BE2C (cell line): ENCODE measurements around the gene WDR6.

Experiments used
- DNase-seq: peaks from one replicate; pipeline ENCODE4 v3.0.0-alpha.2; 2020
- H3K27me3 ChIP-seq: fragments of 250-450 bp; sonication (Bioruptor Pico); 2 replicates; pipeline ENCODE4 v1.5.1; 2020; ENCODE audit warnings: mild to moderate bottlenecking
- H3K36me3 ChIP-seq: fragments of 250-450 bp; sonication (Bioruptor Pico); 2 replicates; pipeline ENCODE4 v1.5.1; 2020; ENCODE audit warnings: mild to moderate bottlenecking
- H3K4me1 ChIP-seq: fragments of 250-450 bp; sonication (Bioruptor Pico); 2 replicates; pipeline ENCODE4 v1.5.1; 2020
- H3K4me3 ChIP-seq: 2 replicates; pipeline ENCODE4 v1.5.1; 2011; ENCODE audit warnings: low read depth, low read length
- H3K9me3 ChIP-seq: fragments of 250-450 bp; sonication (Bioruptor Pico); 2 replicates; pipeline ENCODE4 v1.5.1; 2020
- TF ChIP-seq, protein P1 (sequence below): IDR thresholded peaks from 2 replicates; pipeline ENCODE4 v1.5.1; 2012; ENCODE audit warnings: mild to moderate bottlenecking, low read depth, low read length

WDR6 gene

DNA sequence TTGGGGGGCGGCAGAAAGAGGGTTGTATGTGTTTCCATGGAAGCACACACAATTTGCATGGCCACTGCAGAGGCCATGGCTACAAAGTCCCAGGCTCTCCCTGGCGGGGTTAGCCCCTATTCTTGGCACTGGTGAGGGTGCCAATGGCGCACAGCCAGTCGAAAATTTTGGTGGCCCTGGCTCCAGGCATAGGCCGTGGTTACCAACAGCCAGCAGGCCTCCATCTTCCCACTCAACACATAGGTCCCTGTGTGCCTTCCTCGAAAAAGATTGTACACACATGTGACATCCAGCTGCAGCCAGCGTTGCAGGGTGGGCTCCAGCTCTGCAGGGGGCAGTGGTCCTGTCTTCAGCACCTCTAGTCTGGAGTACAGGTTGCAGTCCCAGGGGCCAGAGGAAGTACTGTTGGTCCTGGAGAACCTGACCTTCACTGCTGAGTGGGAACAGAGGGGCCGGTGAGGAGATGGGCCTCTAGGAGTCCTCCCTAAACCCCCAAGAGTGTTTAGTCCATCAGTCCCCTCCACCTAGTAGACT is 10.0 kb upstream of the WDR6 start:
- Histone ChIP-seq H3K36me3 (no peaks in the 10 kb centered on the region), H3K27me3 (no peaks in the 10 kb centered on the region), H3K4me1 (peaks cover 15% of the 10 kb centered on the region), H3K4me3 (no peak overlapping the region), H3K9me3 (no peaks in the 10 kb centered on the region)
- TF ChIP-seq, protein P1, sequence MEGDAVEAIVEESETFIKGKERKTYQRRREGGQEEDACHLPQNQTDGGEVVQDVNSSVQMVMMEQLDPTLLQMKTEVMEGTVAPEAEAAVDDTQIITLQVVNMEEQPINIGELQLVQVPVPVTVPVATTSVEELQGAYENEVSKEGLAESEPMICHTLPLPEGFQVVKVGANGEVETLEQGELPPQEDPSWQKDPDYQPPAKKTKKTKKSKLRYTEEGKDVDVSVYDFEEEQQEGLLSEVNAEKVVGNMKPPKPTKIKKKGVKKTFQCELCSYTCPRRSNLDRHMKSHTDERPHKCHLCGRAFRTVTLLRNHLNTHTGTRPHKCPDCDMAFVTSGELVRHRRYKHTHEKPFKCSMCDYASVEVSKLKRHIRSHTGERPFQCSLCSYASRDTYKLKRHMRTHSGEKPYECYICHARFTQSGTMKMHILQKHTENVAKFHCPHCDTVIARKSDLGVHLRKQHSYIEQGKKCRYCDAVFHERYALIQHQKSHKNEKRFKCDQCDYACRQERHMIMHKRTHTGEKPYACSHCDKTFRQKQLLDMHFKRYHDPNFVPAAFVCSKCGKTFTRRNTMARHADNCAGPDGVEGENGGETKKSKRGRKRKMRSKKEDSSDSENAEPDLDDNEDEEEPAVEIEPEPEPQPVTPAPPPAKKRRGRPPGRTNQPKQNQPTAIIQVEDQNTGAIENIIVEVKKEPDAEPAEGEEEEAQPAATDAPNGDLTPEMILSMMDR = peak; percentile 27; the same call in 1 of the 2 replicates
- DNase-seq = no peak

DNA sequence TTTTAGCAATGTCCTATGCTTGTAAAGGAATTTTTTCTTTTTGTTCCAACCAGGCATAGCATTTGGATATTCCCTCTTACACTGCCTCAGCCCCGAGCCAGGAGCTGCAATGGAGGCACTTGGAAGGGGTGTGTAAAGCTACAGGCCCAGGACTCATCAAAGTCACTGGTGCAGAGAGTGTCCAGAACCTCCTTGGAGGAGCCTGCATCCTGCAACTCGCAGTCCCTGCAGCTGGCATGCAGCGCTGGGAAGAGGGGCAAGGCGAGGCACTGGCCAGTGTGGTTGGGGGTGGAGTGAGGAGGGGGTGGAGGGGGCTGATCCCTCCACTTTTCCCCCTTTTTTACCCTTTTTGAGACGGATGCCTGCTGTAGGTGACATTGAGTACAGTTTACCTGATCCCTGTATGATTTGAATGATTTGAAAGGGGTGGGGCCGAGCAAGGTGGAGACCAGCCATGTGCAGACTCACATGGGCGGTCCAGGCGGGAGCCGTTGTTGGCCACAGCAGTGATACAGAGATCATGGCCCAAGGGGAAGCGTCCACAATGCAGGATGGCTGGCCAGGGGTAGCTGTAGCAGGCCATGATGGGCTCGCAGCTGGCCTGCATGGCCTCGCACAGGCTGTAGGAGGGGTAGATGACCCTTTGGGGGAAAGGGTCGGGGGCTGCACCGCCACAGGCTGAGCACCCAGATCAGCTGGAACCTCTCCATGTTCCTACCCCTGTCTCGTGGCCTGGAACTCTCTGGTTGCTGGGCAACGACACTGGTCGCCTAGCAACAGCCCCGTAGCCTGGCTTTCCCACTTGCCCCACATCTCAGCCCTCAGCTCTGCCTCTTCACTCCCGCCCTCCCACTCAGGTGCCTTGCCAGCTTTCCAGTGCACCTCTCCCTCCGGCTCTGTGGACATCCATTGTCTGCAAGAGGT is 9.2 kb upstream of the WDR6 start:
- DNase-seq = peak; percentile 82
- Histone ChIP-seq H3K4me1 (peaks cover 15% of the 10 kb centered on the region), H3K9me3 (no peaks in the 10 kb centered on the region), H3K36me3 (no peaks in the 10 kb centered on the region), H3K4me3 (peak overlapping the region; percentile 29; the same call in 1 of the 2 replicates), H3K27me3 (no peaks in the 10 kb centered on the region)
- TF ChIP-seq, protein P1 = no peak

DNA sequence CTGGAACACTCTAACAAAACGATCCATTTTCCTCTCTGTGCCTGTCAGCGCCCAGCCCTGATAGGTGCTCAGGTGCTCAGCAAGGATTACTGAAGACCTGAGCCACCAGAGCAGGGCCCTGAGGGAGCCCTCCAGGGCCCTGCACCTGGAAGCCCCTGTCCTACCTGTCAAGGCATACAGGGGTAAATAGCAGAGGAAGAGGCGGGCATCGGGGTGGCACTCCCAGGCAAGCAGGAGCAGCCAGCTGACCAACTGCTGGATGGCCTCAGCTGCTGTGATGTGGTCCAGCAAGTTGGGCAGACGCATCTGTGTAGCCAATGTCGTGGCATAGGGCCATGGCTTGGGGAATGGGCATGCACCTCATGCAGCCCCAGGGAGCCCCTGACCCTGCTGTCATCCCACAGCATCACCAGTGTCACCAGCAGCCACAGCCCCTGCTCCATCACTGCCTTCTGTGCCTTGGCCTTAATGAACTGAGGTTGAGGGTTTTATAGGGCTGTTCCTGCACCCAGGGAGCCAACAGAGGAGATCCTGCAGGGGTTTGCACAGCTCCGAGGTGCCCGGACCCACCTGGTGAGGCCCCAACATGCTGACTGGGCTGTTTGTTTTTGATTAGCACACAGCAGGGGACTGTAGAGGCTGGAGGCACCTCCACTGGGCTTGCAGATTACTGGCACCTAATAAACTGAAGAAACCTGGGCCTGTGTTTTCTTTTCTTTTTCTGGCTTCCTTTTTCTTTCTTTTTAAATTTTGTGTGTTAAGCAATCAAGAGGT is 7.9 kb upstream of the WDR6 start:
- Histone ChIP-seq H3K27me3 (no peaks in the 10 kb centered on the region), H3K4me3 (no peak overlapping the region)
- no peak for DNase-seq

DNA sequence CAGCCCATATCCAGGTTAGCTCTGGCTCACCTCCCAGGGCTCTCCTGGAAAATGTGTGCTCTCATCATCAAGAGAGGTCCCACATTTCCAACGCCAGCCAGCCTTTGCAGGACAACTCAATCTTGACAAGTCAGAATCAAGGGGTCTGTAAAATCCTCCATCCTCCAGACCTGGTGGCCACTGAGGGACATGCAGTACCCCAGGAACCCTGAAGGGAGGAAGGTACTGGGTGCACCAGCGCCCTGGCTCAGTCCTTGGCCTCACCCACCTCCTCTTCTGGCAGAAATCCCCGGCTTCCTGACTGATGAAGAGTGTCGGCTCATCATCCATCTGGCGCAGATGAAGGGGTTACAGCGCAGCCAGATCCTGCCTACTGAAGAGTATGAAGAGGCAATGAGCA is 6.0 kb upstream of the WDR6 start:
- TF ChIP-seq, protein P1 = no peak
- no peak overlapping the region for H3K4me3 ChIP-seq
- no peaks in the 10 kb centered on the region for H3K9me3 ChIP-seq
- DNase-seq = no peak
- H3K36me3 ChIP-seq = no peaks in the 10 kb centered on the region
- H3K4me1 ChIP-seq = peaks cover 15% of the 10 kb centered on the region
- no peaks in the 10 kb centered on the region for H3K27me3 ChIP-seq

More for the DNA sequence above, 7.9 kb upstream of the WDR6 start:
- H3K36me3 ChIP-seq = no peaks in the 10 kb centered on the region
- TF ChIP-seq, protein P1 = no peak
- peaks cover 15% of the 10 kb centered on the region for H3K4me1 ChIP-seq
- no peaks in the 10 kb centered on the region for H3K9me3 ChIP-seq

DNA sequence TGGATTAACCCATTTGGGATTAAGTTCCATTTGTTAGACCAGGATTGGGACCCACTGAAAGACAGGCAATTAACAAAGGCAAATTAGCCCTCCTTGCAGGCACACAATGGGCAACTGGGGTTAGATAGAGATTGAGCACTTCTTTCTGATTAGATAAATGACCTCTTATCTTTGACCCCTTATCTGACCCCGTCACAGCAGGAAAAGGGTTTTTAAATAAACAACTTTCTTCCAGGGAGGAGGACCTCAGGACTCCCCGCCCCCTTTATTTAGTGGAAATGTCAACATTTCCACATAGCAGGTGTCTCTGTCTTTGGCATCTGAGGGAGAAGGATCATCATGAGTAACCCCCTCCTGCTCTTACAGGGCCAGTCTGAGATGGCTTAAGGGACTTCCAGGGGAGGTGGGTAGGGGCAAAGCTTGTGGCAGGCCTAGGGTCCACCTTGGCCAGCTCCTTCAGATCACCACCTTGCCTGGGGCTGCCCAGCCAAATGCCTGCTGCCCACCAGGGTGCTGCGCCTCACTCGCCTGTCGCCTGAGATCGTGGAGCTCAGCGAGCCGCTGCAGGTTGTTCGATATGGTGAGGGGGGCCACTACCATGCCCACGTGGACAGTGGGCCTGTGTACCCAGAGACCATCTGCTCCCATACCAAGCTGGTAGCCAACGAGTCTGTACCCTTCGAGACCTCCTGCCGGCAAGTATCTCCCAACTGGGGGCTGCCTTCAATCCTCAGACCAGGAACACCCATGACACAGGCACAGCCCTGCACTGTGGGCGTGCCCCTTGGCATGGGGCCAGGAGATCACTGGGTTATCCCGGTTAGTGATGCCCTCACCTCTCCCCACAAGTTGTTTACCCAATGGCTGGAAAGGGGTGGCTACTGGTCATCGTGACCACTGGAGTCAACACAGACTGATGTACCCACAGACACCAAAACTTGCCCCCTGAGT is 2.6 kb upstream of the WDR6 start:
- no peak overlapping the region for H3K4me3 ChIP-seq
- no peak for DNase-seq
- no peaks in the 10 kb centered on the region for H3K27me3 ChIP-seq
- peaks cover 4% of the 10 kb centered on the region; the same call in 1 of the 2 replicates for H3K4me1 ChIP-seq
- no peaks in the 10 kb centered on the region for H3K9me3 ChIP-seq
- TF ChIP-seq, protein P1 = no peak
- peaks cover 4% of the 10 kb centered on the region; the same call in 1 of the 2 replicates for H3K36me3 ChIP-seq
